Activated CD4-positive, alpha-beta T cell treated with anti-CD3 and anti-CD28 coated beads, Interleukin-2, Interleukin-4, amounts not matched to agents 100 ng/mL and 50 ng/mL, durations not matched to agents 16 hours and 8 hours (primary cell): ENCODE results near the gene BPIFB4.
"Not testable (repeated sequence)": the region's sequence is repeated elsewhere in the genome, so short reads cannot be mapped to it uniquely, and the experiment has no call there.

ENCODE experiments used
- DNase-seq: peaks from one replicate; pipeline ENCODE4 v3.0.0-alpha.2; 2020; ENCODE audit warnings: low spot score

Gene BPIFB4

GRCh38 chr20:33091147-33091546 is 11.7 kb downstream of the BPIFB4 start:
- no peak for DNase-seq

GRCh38 chr20:33091693-33092092 is 12.2 kb downstream of the BPIFB4 start:
- no peak for DNase-seq

- no peak for DNase-seq
These were observed 12.9 kb downstream of the BPIFB4 start for GRCh38 chr20:33092361-33092760.

- DNase-seq: no peak
These were observed 13.6 kb downstream of the BPIFB4 start for GRCh38 chr20:33093074-33093473.

GRCh38 chr20:33093582-33093981 is 14.1 kb downstream of the BPIFB4 start:
- DNase-seq: no peak

GRCh38 chr20:33095249-33095648 is 15.8 kb downstream of the BPIFB4 start:
- no peak for DNase-seq

- peak; percentile 51 for DNase-seq
These were observed 16.6 kb downstream of the BPIFB4 start for GRCh38 chr20:33095902-33096584.

- DNase-seq: no peak
These were observed 17.6 kb downstream of the BPIFB4 start for GRCh38 chr20:33097001-33097400.

GRCh38 chr20:33099843-33100538 is 20.5 kb downstream of the BPIFB4 start:
- DNase-seq: no peak

GRCh38 chr20:33103556-33103955 is 24.1 kb downstream of the BPIFB4 start:
- DNase-seq: no peak

- DNase-seq: no peak
These were observed 24.9 kb downstream of the BPIFB4 start for GRCh38 chr20:33104336-33104735.

- DNase-seq: no peak
These were observed 26.0 kb downstream of the BPIFB4 start for GRCh38 chr20:33105316-33105924.

- not testable (repeated sequence) for DNase-seq
These were observed 26.7 kb downstream of the BPIFB4 start for GRCh38 chr20:33106058-33106620.

GRCh38 chr20:33108661-33109060 is 29.2 kb downstream of the BPIFB4 start:
- DNase-seq: no peak

GRCh38 chr20:33110147-33110825 is 30.8 kb downstream of the BPIFB4 start:
- DNase-seq: no peak

GRCh38 chr20:33111306-33111705 is 31.9 kb downstream of the BPIFB4 start:
- no peak for DNase-seq

- no peak for DNase-seq
These were observed 33.3 kb downstream of the BPIFB4 start for GRCh38 chr20:33112547-33113386.

- no peak for DNase-seq
These were observed 34.0 kb downstream of the BPIFB4 start for GRCh38 chr20:33113387-33113908.

- DNase-seq: not testable (repeated sequence)
These were observed 36.1 kb downstream of the BPIFB4 start for GRCh38 chr20:33115501-33115900.

- DNase-seq: no peak
These were observed 40.6 kb downstream of the BPIFB4 start for GRCh38 chr20:33119725-33120720.
